Suppressor macrophage treated with lipopolysaccharide for 4 hours (primary cell): ENCODE measurements around the gene HTR4.
"Not testable (repeated sequence)": the region's sequence is repeated elsewhere in the genome, so short reads cannot be mapped to it uniquely, and the experiment has no call there.

Source experiments
- DNase-seq: peaks from one replicate; pipeline ENCODE4 v3.0.0-alpha.2; 2020

The HTR4 gene, protein sequence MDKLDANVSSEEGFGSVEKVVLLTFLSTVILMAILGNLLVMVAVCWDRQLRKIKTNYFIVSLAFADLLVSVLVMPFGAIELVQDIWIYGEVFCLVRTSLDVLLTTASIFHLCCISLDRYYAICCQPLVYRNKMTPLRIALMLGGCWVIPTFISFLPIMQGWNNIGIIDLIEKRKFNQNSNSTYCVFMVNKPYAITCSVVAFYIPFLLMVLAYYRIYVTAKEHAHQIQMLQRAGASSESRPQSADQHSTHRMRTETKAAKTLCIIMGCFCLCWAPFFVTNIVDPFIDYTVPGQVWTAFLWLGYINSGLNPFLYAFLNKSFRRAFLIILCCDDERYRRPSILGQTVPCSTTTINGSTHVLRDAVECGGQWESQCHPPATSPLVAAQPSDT

DNA sequence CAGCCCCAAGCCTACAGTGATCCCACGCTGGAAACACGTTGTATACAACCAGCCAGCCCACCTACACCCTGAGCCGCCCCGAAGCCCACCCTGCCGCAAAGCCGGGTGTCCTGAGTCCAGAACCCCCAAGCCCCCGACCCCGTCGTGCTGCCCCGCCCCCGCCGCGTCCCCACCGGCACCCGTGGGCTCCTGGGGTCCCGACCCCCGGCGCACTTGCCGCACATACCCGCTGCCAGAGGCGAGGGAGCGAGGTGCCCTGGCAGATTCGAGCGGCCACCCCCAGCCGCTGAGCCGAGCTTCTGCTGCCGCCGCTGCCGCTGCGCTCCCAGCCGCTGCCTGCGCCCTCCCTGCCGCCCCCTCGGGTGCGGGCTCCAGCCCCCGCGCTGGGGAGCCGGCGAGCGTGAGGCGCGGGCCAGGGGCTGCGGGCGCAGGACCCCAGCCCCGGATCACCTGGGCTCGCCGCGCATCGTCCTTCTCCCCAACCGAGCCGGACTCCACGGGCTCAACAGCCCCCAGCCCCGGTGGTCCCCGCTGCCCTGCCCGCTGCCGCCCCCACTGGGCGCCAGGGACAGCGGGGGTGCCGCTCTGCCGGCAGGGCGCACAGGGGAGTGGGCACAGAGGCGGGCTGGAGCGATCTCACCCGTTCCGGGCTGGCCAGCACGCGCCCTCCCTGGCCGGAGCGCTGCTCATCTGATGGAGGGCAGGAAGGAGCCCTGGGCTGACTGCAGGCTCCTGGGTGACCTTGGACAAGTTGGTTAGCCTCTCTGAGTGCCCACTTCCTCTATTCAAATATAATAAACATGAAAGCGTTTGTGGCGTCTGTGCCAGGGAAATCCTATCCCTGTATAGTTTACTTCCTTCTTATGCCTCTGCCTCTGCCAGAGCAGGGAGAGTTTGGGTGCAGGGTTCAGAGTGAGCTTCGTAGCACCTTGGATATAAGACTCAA lies at the start of gene HTR4:
Gene HTR4, minus strand, starts transcription at position 692 of the 946 bp plus-strand sequence. CDS start 17,513 bp downstream, outside the sequence.
- no peak for DNase-seq

DNA sequence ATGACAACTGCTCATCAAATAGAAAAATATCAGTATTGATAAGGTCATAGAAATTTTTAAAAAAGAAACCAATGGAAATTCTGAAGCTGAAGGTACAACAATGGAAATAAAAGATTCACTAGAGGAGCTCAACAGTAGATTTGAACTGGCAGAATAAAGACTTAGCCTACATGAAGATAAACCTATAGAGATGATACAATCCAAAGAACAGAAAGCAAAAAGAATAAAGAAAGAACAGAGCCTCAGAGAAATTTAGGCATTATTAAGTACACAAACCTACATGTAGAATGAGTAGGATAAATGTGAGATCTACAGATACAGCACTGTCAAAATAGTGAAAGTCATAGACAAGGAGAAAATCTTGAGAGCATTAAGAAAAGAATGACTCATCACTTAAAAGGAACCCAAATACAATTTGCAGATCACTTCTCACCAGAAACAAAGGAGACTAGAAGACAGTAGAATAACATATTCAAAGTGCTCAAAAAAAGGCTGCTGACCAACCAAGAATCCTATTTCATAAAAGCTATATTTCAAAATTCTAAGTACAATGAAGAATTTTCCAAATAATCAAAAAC lies 47.8 kb upstream of the HTR4 start:
- no peak for DNase-seq

DNA sequence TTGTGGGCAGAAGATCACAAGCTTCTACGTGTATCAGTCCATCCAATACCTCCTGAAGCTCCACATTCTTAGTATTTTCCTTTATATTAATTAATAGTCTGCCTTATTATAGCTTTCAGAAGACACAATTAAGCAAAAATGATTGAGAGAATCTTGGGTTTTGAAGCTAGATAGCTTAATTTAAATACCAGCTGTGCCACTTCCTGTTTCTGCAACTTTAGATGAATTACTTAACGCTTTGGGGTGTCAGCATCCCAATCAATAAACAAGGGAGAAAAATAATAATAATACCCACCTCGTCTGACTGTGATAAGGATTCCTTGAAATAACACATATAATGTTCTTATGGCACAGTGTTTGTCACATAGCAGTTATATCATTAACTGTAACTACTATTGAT lies 44.7 kb upstream of the HTR4 start:
- no peak for DNase-seq

DNA sequence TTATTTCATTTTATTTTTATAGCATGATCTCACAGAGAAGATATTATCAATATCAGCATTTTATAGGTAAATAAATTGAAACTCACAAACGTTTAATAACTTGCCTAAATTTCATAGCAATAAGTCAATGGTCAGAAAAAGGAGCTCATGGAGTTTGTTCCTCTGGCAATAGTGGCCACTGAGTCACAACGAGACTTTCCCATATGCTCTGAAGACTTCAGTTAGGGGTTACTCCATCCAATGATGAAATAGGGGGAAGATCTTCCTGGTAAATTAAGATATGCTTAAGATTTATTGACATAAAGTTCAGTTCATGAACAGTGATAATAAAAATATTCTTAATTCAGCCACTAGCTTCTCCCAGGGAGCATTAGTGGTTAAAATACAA lies 43.5 kb upstream of the HTR4 start:
- DNase-seq, result no peak

DNA sequence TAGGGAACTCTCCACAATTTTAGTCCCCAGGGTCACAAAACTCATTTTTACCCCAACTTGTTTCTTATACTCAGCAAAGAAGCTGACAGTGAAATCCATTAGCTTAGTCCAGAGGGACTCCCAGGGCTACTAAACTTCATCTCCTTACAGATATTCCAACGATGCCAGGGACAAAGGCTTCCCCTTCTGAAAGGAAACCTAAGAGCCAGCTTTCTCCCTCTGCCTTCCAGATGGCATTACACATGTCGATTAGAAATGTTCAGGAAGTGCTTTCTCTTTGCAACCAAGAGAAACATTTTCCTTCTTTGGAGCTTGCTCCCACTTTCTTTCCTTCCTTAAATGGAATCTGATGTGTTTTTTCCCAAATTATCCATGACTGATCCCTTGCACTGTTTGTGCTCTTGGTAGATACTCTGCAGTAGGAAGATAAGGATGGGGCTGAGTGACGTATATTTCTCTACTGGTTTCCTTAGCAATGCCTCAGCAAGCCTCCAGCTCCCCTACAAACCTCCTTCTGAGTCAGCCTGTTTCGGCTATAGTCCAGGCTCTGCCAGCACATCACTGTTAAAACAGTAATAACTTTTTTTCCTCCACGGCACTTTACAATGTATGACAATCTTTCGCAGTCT lies 43.0 kb upstream of the HTR4 start:
- no peak for DNase-seq

DNA sequence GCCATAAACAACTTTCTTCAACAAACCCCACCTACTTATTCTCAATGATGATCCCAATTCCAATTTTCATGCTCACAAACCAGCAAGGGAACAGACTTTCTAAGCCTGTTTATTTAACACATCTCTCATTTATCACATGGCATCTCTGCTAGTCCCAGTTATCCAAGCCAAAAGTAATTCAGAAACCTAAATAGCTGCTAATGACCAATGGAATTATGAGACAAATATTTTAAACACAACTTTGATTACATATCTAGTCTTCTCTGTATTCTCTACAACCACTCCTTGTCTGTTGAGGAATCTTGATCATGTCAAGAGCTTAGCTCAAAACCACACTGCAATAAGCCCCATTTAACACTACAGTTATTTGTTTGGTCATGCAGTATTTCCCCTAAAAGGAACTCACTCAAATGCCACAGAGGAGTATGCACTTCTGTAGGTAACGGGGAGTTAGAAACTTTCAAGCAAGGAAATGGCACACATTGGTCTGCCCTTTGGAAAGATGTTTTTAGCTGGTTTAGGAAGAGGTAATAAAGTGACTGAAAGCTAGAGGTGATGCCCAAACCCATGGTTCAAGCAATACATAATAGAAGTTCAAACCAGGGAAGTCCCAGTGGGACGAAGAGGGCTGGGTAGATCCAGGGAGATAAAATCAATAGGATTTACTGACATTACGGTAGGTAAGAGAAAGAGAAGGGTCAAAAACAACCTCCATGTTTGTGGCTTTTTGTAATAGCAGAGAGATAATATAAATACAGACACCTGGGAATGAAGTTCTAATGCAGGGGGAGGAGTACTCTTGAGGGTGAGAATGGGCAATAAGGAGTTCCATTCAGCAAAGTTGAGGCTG lies 42.1 kb upstream of the HTR4 start:
- no peak for DNase-seq

DNA sequence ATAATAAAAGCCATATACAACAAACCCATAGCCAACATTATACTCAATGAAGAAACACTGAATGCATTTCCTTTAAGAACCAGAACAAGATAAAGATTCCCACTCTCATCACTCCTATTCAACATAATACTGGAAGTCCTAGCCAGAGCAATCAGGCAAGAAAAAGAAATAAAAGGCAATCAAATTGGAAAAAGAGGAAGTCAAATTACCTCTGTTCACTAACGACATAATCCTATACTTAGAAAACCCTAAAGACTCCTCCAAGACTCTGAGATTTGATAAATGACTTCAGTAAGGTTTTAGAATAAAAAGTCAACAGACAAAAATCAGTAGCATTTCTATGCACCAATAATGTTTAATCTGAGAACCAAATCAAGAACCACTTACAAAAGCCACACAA lies 36.6 kb upstream of the HTR4 start:
- no peak for DNase-seq

DNA sequence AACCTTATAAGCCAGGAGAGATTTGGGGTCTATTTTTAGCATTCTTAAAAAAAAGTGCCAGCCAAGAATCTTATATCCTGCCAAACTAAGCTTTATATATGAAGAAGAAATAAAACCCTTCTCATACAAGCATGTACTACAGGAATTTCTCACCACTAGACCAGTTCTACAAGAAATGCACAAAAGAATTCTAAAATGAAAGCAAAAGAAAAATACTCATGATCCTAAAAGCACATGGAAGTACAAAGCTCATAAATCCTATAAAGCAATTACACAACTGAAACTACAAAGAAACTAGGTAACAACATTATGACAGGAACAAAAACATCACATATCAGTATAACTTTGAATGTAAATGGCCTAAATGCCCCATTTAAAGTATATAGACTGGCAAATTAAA lies 34.5 kb upstream of the HTR4 start:
- no peak for DNase-seq

DNA sequence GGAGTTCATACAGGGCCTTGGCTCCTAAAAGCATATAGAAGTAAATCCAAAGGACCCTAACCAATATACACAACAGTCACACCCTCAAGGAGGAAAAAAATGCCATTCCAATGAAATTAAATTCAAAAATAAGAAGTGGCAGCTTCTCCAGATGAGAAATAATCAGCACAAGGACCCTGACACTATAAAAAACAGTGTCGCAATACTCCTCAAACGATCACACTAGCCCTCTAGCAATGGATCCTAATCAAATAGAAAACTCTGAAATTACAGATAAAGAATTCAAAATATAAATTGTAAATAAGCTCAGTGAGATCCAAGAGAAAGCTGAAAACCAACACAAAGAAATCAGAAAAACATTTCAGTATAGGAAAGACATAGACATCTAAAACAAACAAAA lies 33.5 kb upstream of the HTR4 start:
- no peak for DNase-seq

DNA sequence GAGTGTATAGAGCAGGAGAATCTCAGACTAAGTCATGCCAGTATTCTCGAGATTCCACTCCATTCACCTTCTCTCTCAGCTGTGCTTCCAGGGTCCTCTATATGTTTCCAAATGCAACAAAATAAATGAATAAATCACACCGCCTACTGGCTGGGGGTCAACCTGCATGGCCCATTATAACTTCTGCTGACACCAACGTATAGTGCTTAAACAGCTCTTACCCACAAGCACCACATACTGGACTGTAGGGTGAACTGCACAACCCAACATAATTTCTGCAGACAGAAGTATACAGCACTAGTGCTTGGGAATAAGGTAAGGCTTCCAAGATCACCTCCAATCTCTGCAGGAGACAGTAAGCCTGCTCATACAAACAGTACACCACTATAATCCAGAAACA lies 33.1 kb upstream of the HTR4 start:
- no peak for DNase-seq

DNA sequence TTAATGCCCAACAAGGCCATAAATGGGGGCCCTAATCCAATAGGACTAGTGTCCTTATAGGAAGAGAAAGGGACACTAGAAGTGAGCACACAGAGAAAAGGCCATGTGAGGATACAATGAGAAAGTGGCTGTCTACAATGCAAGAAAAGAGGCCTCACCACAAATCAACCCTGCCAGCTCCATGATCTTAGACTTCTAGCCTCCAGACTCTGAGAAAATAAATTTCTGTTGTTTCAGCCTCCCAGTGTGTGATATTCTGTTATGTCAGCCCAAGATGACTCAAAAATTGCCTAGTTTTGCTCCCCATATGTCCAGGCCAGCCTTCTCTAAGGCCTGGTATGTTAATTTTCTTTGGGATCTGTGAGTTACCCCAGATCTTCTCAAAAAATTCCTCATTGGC lies 32.3 kb upstream of the HTR4 start:
- no peak for DNase-seq

DNA sequence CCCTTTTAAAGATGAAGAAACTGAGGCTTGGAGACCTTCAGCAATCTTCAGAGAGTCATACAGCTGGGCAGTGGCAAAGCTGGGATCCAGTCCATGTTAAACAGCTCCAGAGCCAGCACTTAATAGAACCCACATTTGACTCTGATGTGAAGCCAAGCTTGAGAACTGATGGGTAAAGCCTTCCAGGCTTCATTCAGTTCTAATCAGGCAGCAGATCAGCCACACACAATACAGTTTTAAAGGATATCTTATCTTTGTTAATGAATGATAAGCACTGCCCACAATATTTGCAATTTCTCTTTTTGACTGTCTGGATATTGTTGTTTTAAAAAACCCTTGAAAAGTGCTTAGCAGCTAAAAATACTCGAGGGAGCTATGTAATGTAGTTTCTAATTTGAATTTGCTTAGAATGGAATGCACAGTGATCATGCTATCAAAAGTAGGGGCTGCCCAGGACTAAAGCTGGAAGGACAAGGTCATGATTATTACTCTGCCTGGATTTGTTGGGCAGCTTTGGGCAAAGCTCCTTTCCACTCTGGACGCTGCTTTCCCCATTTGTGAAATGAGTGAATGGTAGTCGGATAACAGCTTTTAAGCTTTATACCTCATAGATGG lies 31.3 kb upstream of the HTR4 start:
- no peak for DNase-seq

DNA sequence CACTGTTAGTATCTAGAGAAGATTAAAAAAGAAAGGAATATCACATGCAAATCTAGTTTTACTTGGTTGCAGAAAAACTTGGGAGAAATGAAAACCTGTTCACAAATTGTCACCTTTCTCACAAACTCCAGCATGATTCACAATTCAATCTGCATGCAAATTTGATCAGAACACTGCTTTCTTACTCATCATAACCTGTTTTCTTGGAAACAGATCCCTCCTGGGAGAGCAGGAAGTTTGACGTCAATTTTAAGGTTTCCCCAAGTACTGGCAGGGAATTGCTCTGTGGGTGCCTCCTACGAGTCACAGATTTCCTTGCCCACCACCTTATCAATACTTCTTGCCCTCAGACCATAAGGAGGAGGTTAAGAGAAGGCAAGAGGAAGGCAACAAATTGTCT lies 30.2 kb upstream of the HTR4 start:
- no peak for DNase-seq

DNA sequence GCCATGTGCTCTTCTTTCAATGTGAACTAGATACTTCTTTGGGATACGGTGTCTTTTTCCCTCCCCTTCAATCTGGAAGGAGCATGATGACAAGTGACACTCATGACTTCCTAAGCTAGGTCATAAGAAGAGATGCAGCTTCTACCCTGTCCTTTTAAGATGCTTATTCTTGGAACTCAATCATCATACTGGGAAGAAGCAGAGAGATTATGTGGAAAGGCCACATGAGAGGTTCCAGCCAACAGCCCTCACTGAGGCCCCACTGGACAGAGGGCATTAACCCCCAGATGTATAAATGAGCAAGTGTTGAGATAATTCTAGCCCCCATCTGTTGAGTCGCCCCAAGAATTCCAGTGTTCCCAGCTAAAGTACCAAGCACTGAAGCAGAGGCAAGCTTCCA lies 29.3 kb upstream of the HTR4 start:
- no peak for DNase-seq

DNA sequence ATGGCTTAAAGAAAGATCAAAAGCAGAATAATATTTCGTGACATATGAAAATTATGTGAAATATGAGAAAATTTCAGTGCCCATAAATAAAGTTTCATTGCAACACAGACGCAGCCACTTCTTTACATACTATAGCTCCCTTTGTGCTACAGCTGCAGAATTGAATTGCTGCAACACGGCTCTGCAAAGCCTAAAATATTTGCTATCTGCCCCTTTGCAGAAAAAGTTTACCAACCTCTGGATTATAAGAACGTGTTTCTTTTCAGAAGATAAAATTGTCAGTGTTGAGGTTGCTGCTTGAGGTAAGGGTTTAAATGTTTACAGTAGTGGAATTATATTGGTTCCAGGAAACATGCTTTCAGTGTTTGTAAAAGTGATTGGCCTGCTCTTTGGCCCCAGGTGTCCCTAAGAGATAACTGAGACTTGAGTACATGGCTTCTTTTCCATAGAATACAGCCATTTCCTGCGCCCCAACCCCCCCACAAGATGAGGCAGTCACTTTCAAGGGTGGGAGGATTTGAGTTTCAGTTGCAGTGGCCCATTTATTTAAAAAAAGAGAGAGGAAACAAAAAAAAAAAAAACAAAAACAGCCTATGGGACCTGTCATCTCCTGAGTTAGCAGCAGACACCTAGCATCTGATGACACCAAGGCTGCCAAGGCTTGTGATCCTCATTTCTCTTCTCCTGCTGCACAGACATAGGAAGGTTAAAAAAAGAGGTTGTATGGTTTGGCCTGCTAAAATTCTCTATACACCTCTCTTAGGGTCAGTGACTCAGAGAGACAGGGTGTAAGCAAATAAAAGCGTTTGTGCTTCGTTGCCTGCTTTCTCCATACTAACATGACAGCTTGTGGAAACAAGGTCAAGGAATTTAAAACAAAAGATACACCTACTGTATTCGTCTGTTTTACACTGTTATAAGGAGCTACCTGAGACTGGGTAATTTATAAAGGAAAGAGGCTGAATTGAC lies 28.0 kb upstream of the HTR4 start:
- no peak for DNase-seq

DNA sequence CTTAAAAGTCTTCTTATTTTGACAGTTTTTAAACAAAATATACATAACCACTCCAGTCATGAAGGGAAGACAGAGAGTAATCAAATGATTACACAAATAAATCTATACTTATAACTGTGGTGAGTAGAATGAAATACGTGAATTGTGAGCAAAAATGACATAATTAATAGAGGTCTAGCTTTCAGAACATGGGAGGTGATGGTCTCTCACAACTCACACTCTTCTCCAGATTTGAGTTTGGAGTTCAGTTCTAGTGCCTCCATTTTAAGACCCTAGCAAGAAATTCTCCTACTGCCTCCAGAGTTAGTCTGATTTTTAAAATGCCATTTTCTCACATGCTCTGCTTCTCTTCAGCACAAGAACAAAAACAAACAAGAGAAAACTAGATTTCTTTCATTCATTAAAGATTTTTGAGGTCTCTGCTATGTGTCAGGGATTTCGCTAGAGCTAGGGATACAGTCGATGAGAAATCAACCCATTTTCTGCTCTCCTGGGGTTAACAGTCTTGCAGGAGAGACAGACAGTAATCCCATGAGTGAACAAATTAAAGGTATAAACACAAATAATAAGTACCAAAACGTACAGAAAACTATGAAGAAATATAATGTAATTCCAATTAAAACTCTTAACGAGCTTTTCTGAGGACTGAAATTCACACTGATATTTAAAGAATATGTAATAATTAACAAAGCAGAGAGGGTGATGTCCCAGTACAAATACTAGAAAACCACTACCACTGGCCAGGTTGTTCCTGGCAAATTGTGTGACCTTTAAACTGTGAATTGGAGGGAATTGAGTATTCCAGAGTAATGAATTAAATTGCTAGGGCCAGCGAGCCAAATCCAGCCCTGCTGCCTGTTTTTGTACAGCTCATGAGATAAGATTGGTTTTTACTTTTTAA lies 27.1 kb upstream of the HTR4 start:
- no peak for DNase-seq

DNA sequence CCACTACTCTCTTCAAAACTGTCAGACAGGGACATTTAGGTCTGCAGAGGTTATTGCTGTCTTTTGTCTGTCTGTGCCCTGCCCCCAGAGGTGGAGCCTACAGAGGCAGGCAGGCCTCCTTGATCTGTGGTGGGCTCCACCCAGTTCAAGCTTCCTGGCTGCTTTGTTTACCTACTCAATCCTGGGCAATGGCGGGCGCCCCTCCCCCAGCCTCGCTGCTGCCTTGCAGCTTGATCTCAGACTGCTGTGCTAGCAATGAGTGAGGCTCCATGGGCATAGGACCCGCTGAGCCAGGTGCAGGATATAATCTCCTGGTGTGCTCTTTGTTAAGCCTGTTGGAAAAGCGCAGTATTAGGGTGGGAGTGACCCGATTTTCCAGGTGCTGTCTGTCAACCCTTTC lies 19.4 kb upstream of the HTR4 start:
- DNase-seq, result not testable (repeated sequence)

DNA sequence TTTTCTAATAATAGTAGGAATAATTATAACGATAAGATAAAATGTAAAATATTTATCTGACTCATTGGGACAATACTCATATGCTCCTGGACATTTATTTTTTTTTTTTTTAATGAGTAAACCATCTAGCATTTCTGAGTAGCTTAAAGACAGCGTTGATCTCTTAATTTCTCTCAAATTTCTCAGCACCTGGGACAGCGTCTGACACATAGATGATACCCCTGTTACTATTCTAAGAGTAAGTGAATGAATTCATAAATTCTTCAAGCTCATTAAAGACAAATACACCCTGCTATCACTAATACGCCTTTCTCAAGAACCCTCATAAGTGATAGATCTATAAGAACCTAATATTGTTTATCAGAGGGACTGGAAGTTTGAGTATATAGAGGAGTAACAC lies 12.0 kb upstream of the HTR4 start:
- DNase-seq, result no peak

DNA sequence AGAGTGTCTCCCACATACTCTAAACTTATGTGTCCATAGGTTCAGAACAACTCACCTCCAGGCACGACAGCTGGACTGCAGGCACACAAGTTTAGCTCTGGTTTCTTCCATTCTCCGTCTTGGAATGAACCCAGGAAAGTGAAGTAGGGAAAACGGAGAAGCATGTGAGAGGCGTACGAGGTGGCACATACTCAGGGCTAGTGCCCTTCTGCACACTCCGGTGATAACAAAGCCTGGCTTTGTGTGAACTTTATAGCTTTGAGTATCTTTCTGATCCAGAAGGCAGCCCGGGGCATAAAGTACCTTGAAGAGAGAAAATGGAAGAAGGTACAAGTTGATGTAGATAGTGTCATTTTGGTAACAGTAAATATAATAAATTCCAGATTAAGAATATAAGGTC lies 11.1 kb upstream of the HTR4 start:
- no peak for DNase-seq

DNA sequence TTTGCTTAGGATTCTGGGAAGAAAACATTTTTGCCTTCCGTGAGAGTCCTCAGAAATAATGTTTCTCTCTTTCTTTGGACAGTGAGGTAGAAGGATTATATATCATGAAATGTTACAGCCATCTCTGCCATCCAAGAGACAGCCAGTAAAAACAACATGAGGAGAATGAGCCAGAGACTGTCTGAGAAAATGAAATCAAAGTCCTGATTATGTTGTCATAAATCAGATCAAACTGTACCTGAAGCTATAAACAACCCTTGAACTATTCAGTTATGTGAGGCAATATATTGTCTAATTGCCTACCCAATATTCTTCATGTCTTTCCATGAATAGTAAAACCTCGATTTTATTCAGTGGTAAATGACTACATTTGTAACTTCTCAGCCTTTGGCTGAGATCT lies 9.2 kb upstream of the HTR4 start:
- no peak for DNase-seq
